Coronary artery (tissue), 2 donors: Measurements from ENCODE around the gene CCDC50.

Experiments
- DNase-seq: peaks from one replicate; pipeline ENCODE4 v3.0.0-alpha.2; 2017; ENCODE audit warnings: low spot score
- H3K27ac ChIP-seq, 2 donors: fragments of 200-600 bp; sonication (generic); one replicate each; pipeline ENCODE4 v1.5.1; 2016 to 2019
- H3K4me3 ChIP-seq: fragments of 200-600 bp; sonication (generic); 2 replicates; pipeline ENCODE4 v1.5.1; 2016; ENCODE audit warnings: mild to moderate bottlenecking, moderate library complexity
- TF ChIP-seq, protein P1 (sequence below): fragments of 200-600 bp; sonication (generic); IDR thresholded peaks from one replicate; pipeline ENCODE4 v1.5.1; 2019; ENCODE audit warnings: antibody characterized with exemption

Gene CCDC50

DNA sequence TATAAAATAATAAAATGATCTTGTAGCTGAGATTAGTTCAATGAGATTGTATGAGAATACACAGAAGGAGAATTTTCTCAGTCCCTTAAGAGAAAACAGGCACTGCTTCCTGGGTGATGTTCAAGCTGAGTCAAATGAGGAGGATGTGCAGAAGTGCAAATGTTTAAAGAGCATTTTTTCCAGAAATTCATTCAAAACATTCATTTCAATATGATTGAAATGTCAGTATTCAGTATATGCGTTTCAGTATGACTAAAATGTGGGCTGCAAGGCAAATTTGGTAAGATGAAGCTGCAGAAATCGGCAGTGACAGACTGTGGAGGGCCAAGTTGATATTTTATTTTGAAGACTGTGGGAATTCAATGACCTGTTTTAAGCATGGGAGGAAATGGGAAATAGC is 112.5 kb downstream of the CCDC50 start:
- Histone ChIP-seq H3K4me3 (no peak overlapping the region), H3K27ac (no peak overlapping the region)
- DNase-seq = no peak
- TF ChIP-seq, protein P1, sequence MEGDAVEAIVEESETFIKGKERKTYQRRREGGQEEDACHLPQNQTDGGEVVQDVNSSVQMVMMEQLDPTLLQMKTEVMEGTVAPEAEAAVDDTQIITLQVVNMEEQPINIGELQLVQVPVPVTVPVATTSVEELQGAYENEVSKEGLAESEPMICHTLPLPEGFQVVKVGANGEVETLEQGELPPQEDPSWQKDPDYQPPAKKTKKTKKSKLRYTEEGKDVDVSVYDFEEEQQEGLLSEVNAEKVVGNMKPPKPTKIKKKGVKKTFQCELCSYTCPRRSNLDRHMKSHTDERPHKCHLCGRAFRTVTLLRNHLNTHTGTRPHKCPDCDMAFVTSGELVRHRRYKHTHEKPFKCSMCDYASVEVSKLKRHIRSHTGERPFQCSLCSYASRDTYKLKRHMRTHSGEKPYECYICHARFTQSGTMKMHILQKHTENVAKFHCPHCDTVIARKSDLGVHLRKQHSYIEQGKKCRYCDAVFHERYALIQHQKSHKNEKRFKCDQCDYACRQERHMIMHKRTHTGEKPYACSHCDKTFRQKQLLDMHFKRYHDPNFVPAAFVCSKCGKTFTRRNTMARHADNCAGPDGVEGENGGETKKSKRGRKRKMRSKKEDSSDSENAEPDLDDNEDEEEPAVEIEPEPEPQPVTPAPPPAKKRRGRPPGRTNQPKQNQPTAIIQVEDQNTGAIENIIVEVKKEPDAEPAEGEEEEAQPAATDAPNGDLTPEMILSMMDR = no peak

DNA sequence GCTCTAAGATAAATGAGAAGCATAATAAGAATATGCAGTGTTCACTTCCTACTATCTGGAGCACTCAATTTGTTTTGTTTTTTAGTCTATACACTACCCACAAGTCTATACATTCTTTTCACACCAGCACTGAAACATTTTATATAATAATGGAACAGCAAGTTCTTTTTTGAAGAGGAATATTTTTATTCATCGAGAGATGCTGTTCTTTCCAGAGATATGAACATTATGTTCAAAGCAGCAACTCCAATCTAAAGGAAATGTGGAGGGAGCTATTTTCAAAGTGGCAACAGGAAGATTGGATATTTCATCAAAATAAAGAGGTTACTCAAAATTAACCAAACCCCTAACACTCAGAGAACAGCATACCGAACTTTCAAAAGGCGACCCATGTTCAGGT is 115.4 kb downstream of the CCDC50 start:
- TF ChIP-seq, protein P1 = no peak
- DNase-seq = no peak
- Histone ChIP-seq H3K27ac (no peak overlapping the region), H3K4me3 (no peak overlapping the region)
